Stimulated activated CD8-positive, alpha-beta memory T cell treated with anti-CD3 and anti-CD28 coated beads, Interleukin-12 subunit alpha, Interleukin-12 subunit beta, amount 100 ng/mL, for 24 hours (primary cell): ENCODE results near the gene PGAM5.
"Not testable (repeated sequence)": the region's sequence is repeated elsewhere in the genome, so short reads cannot be mapped to it uniquely, and the experiment has no call there.

Experiments
- DNase-seq: peaks from one replicate; pipeline ENCODE4 v3.0.0-alpha.2; 2020; ENCODE audit errors: extremely low read depth

The PGAM5 gene

DNA sequence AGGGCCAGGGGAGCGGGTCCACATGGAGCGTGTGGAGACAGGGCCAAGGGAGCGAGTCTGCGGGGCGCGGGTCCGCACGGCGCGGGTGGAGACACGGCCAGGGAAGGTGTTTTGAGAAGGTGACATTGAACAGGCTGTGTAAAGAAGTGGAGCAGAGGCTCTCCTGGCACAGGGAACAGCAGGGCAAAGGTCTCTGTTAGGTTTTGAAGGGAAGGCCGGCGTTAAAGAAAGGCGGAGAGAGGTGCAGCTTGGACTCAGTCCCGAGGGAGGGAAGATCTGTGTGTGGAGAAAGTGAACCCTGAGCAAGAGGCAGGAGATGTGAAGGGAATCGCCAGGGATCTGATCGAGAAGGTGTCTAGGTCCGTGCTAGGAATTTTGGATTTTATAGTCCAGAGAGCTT is 21.4 kb upstream of the PGAM5 start:
- no peak for DNase-seq

GRCh38 chr12:132690112-132690511 is 20.5 kb upstream of the PGAM5 start:
- no peak for DNase-seq

- not testable (repeated sequence) for DNase-seq
Observed at GRCh38 chr12:132692030-132692429, 18.6 kb upstream of the PGAM5 start.

DNA sequence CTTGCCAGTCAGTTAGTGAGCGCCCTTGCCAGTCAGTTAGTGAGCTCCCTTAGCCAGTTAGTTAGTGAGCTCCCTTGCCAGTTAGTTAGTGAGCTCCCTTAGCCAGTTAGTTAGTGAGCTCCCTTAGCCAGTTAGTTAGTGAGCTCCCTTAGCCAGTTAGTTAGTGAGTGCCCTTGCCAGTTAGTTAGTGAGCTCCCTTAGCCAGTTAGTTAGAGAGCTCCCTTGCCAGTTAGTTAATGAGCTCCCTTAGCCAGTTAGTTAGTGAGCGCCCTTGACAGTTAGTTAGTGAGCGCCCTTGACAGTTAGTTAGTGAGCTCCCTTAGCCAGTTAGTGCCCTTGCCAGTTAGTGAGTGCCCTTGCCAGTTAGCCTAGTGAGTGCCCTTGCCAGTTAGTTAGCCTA is 15.8 kb upstream of the PGAM5 start:
- not testable (repeated sequence) for DNase-seq

- DNase-seq: no peak
Observed at GRCh38 chr12:132695431-132695830, 15.2 kb upstream of the PGAM5 start.

DNA sequence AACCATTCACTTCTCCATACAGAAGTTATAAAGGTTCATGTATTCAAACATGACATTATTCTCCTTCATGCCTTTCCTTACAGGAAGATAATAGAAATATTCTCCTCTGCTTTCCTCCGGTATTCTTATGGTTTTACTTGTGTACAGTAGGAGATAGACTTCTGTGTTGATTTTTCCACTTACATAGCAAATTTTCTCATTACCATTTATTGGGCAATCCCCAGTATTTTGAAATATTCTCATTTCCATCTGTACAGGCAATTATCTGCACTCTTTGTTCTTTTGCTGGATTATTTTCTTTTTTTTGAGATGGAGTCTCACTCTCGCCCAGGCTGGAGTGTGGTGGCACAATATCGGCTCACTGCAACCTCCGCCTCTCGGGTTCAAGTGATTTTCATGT is 12.3 kb upstream of the PGAM5 start:
- no peak for DNase-seq

DNA sequence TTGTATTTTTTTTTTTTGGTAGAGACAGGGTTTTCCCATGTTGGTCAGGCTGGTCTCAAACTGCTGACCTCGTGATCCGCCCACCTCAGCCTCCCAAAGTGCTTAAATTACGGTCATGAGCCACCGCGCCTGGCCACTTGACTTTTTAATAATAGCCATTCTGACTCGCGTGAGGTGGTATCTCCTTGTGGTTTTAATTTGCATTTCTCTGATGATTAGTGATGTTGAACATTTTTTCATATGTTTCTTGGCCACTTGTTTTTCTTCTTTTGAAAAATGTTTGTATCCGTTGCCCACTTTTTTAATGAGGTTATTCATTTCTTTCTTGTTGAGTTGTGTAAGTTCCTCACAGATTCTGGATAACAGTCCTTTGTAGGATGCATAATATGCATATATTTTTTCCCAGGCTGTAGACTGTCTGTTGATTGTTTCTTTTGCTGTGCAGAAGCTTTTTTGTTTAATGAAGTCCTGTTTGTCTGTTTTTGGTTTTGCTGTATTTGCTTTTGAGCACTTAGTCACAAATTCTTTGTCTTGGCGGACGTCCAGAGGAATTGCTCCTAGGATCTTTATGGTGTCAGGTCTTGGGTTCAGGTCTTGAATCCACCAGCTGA is 10.3 kb upstream of the PGAM5 start:
- no peak for DNase-seq

DNA sequence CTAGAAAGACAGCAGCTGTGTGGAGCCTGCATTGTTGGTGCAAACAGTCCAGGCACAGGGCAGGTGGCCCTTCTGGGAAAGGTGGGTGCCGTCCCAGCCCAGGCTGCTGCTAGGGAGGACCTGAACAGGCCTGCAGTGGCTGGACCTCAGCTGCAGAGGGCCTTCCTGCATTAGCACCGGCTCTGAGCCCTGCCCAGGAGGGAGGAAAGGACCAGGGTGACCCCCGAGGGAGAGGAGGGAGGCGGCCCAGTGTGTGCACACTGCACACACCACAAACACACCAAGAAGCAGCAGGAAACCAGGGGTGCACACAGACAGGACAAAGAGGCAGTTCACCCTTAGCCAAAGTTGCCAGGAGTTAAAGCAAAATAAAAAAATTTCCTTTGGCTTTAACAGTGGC is 8.0 kb upstream of the PGAM5 start:
- DNase-seq: no peak

DNA sequence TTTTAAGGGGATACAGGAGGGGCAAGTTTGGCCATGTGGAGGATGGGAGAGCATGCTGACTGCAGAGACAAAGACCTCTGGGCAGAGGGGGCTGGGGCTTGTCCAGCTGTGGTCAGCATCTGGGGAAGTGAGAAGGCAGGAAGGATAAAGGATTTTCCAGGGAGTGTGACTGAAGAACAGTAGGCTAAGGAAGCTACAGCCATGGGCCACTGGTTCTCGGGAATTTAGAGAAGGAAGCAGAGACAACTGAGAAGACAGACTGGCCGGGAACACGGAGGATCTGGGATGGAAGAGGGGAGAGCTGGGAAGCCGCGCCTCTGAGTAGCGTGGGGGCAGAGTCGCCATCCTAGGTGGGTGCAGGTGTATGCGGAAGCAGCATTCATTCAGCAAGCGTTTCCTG is 7.0 kb upstream of the PGAM5 start:
- no peak for DNase-seq

GRCh38 chr12:132707241-132707640 is 3.4 kb upstream of the PGAM5 start:
- DNase-seq: no peak

GRCh38 chr12:132708150-132708549 is 2.5 kb upstream of the PGAM5 start:
- no peak for DNase-seq

DNA sequence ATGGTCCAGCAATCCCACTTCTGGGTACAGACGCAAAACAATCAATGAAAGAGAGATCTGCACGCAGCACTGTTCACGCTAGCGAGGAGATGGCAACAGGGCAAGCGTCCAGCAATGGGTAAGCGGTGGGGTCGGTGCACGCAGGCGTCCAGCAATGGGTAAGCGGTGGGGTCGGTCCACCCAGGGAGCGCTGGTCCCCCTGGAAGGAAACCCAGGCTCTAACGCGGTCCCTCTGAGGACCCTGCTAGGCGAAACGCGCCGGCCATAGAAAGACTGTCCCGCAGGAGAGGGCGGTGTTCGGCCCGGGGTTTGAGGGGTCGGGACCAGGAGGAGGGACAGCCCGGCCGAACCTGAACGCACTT is 618 bp upstream of the PGAM5 start:
- no peak for DNase-seq

GRCh38 chr12:132711080-132711843 is 620 bp downstream of the PGAM5 start:
- DNase-seq: no peak

DNA sequence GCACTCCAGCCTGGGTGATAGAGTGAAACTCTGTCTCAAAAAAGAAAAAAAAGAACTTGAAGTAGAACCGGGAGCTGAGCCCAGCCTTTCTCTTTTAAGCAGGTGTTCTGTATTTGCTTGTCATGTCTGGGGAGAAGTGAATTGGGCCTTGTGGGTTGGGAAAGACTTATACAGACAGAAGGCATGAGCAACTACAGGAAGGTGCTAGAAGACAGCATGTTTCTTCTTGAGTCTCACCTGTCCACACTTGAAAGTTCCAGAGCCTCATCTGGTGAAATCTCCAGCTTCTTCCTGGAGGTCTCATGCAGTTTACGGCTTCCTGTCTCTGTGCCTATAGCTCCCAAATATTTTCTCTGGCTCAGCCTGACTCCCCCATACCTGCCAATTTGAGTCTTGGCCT is 2.5 kb downstream of the PGAM5 start:
- no peak for DNase-seq

DNA sequence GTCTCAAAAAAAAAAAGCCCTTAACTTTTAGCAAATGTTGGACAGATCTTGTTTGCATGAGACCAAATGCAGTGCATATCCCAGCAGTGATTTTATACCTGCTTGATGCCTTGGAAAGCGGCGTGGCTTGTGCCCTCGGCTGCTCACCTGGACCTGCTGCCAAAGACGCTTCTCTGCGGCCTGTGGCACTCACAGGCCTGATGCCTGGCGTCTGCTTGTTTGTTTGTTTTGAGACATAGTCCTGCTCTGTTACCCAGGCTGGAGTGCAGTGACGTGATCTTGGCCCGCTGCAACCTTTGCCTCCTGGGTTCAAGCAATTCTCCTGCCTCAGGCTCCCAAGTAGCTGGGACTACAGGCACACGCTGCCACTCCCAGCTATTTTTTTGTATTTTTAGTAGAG is 5.2 kb downstream of the PGAM5 start:
- no peak for DNase-seq

DNA sequence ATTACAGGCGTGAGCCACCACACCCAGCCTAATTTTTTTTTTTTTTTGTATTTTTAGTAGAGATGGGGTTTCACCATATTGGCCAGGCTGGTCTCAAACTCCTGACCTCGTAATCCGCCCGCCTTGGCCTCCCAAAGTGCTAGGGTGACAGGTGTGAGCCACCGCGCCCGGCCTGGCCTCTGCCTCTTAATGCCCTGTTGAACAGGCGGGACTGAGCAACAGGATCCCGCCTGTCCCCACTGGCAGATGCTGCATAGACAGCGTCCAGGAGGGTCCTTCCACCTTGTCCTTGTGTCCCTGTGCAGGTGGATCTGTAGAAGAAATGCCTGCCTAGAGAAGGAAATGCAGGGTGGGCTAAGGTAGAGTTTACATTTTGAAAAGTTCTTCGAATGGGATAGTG is 5.7 kb downstream of the PGAM5 start:
- DNase-seq: no peak

- DNase-seq: no peak
Observed at GRCh38 chr12:132717011-132717410, 6.4 kb downstream of the PGAM5 start.

GRCh38 chr12:132717531-132718387 is 7.1 kb downstream of the PGAM5 start:
- DNase-seq: no peak

DNA sequence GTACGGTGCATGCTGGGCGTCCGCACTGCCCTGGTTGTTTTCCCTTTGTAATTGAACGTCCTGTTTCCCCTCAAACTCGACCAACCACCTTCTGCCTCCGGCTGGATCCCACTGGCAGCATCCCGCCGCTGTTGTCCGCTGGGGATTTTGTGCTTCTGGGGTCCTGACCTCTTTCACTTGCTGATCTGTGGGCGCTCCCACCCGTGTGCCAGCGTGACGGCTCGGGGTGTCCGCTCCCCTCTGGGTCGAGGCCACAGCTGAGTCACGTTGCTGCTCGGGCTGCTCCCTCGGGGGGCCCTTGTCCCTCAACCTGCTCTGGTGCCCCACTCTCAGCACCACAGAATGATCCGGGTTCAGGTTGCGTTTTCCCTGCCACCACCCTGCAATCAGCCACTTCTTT is 8.0 kb downstream of the PGAM5 start:
- DNase-seq: no peak

GRCh38 chr12:132719141-132719953 is 8.7 kb downstream of the PGAM5 start:
- no peak for DNase-seq

DNA sequence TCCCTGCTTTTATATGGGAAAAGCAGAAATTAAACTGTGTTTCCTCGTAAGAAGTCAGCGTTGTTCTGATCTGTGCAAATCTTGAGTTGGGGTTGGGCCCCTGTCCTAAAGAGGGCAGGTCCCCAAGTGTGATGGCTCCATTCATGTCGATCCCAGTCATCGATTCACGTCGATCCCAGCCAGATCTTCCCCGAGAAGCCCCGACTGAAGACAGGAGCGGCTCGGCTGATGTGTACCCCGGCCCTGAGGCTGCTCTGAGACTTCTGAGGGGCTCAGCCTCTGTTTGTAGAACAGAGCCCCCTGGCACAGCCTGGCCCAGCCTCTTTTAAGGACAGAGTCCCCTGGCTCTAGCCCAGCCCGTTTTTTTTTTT is 9.3 kb downstream of the PGAM5 start:
- DNase-seq: no peak
